A673 (cell line): ENCODE results near the gene SRGAP2C. TPM values are rescaled to one million over a fixed set of nuclear protein-coding genes. Genes with fewer than 3 reads are reported as not detected.
"Not testable (repeated sequence)": the region's sequence is repeated elsewhere in the genome, so short reads cannot be mapped to it uniquely, and the experiment has no call there.

Experiments used
- BruUV-seq: library from RNA; stranded (reverse); fragments of 400-500 nt; replicated peaks from 2 replicates; lab custom pipeline; 2021; lab: Mats Ljungman, UMichigan
- CTCF ChIA-PET: fragments of 300-600 bp; sonication (Branson Sonifier 250); formaldehyde crosslinking; loops from one replicate; lab custom pipeline; 2022; ENCODE audit warnings: antibody characterized with exemption; lab: Charles Lee
- POLR2A ChIA-PET: fragments of 300-600 bp; sonication (Branson Sonifier 250); formaldehyde crosslinking; loops from one replicate; lab custom pipeline; 2022; ENCODE audit warnings: antibody characterized with exemption; ENCODE audit not compliant: low non-redundant PET; lab: Charles Lee
- DNase-seq: peaks from one replicate; pipeline ENCODE4 v3.0.0-alpha.2; 2015; ENCODE audit warnings: low spot score
- H3K27ac ChIP-seq: fragments of 200-600 bp; sonication (generic); 2 replicates; pipeline ENCODE4 v1.5.1; 2016; ENCODE audit warnings: mixed run types, low read depth, mild to moderate bottlenecking, mixed read lengths, antibody characterized with exemption, low read length; ENCODE audit not compliant: poor library complexity, severe bottlenecking
- H3K27me3 ChIP-seq: fragments of 200-600 bp; sonication (generic); replicated peaks from 2 replicates; pipeline ENCODE4 v1.6.1; 2017; ENCODE audit warnings: mixed run types, low read depth, mild to moderate bottlenecking, mixed read lengths, antibody characterized with exemption, low read length; ENCODE audit not compliant: insufficient read depth, poor library complexity
- H3K36me3 ChIP-seq: fragments of 200-600 bp; sonication (generic); 2 replicates; pipeline ENCODE4 v1.6.1; 2016; ENCODE audit warnings: mixed run types, mild to moderate bottlenecking, mixed read lengths, antibody characterized with exemption, low read length; ENCODE audit not compliant: insufficient read depth, poor library complexity, severe bottlenecking
- H3K4me1 ChIP-seq: fragments of 200-600 bp; sonication (generic); 2 replicates; pipeline ENCODE4 v1.6.1; 2017; ENCODE audit warnings: mixed run types, mild to moderate bottlenecking, mixed read lengths, antibody characterized with exemption, low read length; ENCODE audit not compliant: insufficient read depth, poor library complexity, severe bottlenecking
- H3K4me3 ChIP-seq: fragments of 200-600 bp; sonication (generic); 2 replicates; pipeline ENCODE4 v1.5.1; 2016; ENCODE audit warnings: low read depth, mixed run types, mild to moderate bottlenecking, mixed read lengths, low read length; ENCODE audit not compliant: poor library complexity, severe bottlenecking
- H3K9me3 ChIP-seq: fragments of 200-600 bp; sonication (generic); 2 replicates; pipeline ENCODE4 v1.6.1; 2016; ENCODE audit warnings: mixed run types, low read depth, mild to moderate bottlenecking, mixed read lengths, antibody characterized with exemption, low read length; ENCODE audit not compliant: poor library complexity, severe bottlenecking
- intact Hi-C: fragments of 100-400 bp; cut with micrococcal nuclease; formaldehyde crosslinking; loops from one replicate; pipeline ENCODE4 v1.10.0; 2022; ENCODE audit not compliant: unreplicated experiment
- total RNA-seq: library from RNA; stranded (reverse); gene quantifications from 2 replicates; pipeline ENCODE4 v1.2.3, GENCODE V29; 2021

SRGAP2C gene
- total RNA-seq, 1 experiment from 2014 or later, result 47.8 TPM

- H3K27ac ChIP-seq, H3K4me3 ChIP-seq, H3K27me3 ChIP-seq, H3K36me3 ChIP-seq, DNase-seq, BruUV-seq, CTCF ChIA-PET, intact Hi-C loops, H3K9me3 ChIP-seq, H3K4me1 ChIP-seq, POLR2A ChIA-PET: not testable (repeated sequence)
Measured at GRCh38 chr1:121324726-121325125, 140.0 kb downstream of the SRGAP2C start.

DNA sequence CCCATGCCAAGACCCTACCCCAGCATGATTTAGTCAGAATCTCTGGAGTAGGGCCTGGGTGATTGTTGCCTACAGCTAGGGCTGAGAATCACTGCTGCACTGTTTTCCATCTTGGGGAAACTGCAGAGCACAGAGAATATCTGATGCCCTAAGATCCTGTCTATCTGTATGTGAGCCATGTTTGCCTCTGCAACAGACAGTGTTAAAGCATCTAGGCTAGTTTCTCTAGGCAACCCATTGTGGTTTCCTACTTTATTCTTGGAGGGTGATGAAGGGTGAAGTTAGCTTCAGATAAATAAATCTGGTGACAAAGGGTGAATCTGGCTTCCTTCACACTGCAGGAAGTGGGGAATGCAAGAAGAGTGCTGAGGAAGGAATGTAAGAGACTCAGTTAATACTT, 147.4 kb downstream of the SRGAP2C start:
- CTCF ChIA-PET, H3K36me3 ChIP-seq, DNase-seq, H3K27me3 ChIP-seq, H3K9me3 ChIP-seq, POLR2A ChIA-PET, H3K4me1 ChIP-seq, intact Hi-C loops, BruUV-seq, H3K27ac ChIP-seq, H3K4me3 ChIP-seq: not testable (repeated sequence)

DNA sequence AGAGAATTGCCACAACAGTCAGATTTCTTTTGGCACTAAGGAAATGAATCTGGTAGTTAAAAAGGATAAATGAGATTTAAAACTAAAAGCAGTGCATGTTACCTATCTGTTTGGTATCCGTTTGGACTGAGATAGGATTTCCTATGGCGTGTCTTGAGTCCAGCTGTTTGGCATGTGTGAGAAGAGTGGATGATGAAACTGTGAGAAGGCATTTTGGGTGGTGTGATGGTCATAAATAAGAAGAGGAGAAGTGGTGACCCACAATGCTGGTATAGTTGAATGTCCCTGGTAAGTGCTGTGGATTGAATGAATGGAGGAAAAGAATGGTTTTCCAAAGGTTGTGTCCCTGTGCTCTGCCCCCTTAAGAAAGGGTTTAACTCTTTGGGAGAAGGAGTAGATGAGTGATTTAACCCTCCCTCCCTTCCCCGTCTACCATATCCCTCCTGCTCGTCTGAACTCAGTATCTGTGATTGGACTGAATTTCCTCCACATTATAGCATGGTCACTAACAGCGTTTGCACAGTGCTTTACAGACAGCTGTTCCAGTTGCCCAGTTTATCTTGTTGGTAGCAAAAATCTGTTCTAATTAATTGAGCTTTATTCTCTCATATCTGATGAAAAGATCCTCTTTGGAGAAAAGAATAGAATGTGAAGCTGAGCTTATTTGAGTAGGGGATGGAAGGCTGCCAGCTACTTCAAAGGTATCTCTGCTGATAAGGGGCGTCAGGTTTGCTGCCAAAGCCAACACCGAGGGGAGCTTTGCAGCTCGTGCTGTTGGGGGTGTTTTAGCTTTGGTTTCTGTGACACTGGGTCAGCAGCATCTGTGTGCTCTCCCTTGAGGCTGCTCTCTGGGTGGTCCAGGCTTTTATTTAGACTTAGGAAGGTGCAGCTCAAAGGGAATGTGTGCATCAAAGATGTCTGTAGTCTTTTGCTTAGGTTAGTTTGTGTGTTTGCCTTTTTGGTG, 148.1 kb downstream of the SRGAP2C start:
- DNase-seq, H3K27me3 ChIP-seq, POLR2A ChIA-PET, CTCF ChIA-PET, H3K36me3 ChIP-seq, H3K4me3 ChIP-seq, H3K9me3 ChIP-seq, intact Hi-C loops, H3K27ac ChIP-seq, BruUV-seq, H3K4me1 ChIP-seq: not testable (repeated sequence)

DNA sequence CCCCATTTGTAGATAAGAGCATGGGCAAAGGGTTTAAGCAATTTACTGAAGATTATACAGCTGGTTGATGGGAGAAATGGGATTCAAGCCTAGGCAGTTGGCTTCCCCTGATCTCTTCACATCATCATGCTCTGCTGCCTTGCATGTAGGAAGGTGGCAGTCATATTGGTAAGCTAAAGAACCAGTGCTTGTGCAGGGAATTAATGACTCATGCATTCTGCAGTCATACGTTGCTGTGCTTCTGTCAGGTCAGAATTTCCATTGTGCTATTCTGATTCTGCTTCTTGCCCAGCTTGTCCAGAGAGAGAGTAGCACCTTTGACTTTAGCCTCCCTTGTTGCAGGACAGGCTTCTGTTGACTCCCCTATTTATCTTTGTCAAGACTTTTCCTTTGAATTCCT, 153.2 kb downstream of the SRGAP2C start:
- H3K9me3 ChIP-seq, intact Hi-C loops, H3K4me3 ChIP-seq, H3K4me1 ChIP-seq, H3K27ac ChIP-seq, H3K27me3 ChIP-seq, POLR2A ChIA-PET, CTCF ChIA-PET, H3K36me3 ChIP-seq, BruUV-seq, DNase-seq: not testable (repeated sequence)

DNA sequence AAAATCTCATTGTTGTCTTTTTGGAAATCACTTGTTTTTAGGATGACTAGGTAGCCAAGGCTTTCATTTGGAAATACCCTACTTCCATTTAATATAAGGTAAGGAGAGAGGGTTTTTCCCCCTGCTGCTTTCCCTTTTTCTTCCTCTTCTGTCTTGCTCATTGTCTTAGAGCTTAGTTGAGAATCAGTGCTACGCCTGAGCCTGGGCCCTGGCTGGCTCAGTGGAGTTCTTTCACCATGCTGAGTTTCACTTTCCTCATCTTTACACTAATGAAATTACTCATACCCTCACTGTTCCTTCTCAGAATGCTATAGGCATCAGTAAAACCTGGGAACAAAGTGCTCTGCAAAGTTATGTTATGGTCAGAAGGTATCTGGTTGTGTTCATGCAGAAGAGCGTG, 154.8 kb downstream of the SRGAP2C start:
- H3K4me3 ChIP-seq, H3K27ac ChIP-seq, CTCF ChIA-PET, H3K9me3 ChIP-seq, H3K36me3 ChIP-seq, POLR2A ChIA-PET, DNase-seq, H3K4me1 ChIP-seq, BruUV-seq, H3K27me3 ChIP-seq, intact Hi-C loops: not testable (repeated sequence)

- intact Hi-C loops, H3K36me3 ChIP-seq, H3K27me3 ChIP-seq, CTCF ChIA-PET, H3K27ac ChIP-seq, H3K9me3 ChIP-seq, DNase-seq, H3K4me1 ChIP-seq, H3K4me3 ChIP-seq, POLR2A ChIA-PET, BruUV-seq: not testable (repeated sequence)
Measured at GRCh38 chr1:121343311-121343906, 158.6 kb downstream of the SRGAP2C start.

GRCh38 chr1:121344355-121344754, 159.6 kb downstream of the SRGAP2C start:
- intact Hi-C loops, H3K9me3 ChIP-seq, H3K27ac ChIP-seq, DNase-seq, H3K36me3 ChIP-seq, H3K4me1 ChIP-seq, H3K27me3 ChIP-seq, BruUV-seq, CTCF ChIA-PET, POLR2A ChIA-PET, H3K4me3 ChIP-seq: not testable (repeated sequence)
